ENCODE data around the gene ITGB7. TPM values are rescaled to one million over a fixed set of nuclear protein-coding genes. Genes with fewer than 3 reads are reported as not detected.

The ITGB7 gene
- total RNA-seq, 1 experiment from 2014 or later = 0.90 TPM

- TF ChIP-seq ARID4B (CRISPR knock-in tag; IDR thresholded peaks at IDR 0.05; ENCODE audit: borderline replicate concordance) (no peak), E2F4 (CRISPR knock-in tag; IDR thresholded peaks at IDR 0.05; ENCODE audit: borderline replicate concordance, low read depth) (no peak), ZNF396 (CRISPR knock-in tag; IDR thresholded peaks at IDR 0.05; ENCODE audit: borderline replicate concordance) (no peak)
These were observed 19.7 kb downstream of the ITGB7 start (continued) for GRCh38 chr12:53187145-53187899.

GRCh38 chr12:53186745-53187144 is 20.3 kb downstream of the ITGB7 start:
- Mint-ChIP-seq H3K4me3 (no peak overlapping the region), H3K27ac (no peak overlapping the region), H3K9me3 (no peaks in the 10 kb centered on the region), H3K27me3 (ENCODE audit: low read depth) (0 out of 2 replicates have a peak, but pooled peaks cover 3% of the 10 kb centered on the region), H3K36me3 (peaks cover 55% of the 10 kb centered on the region), H3K4me1 (peaks cover 19% of the 10 kb centered on the region)
- CTCF ChIA-PET = interaction anchor here (0.5 to 5.4 kb wide), 10 partner anchors 9 to 246 kb away, joined by 3 to 41 read pairs (median 4); no protein-coding TSS in a partner anchor
- POLR2A ChIA-PET = no interaction called here
- TF ChIP-seq ZNF416 (CRISPR knock-in tag; IDR thresholded peaks at IDR 0.05) (no peak), NR3C1 (CRISPR knock-in tag; conservative IDR thresholded peaks at IDR 0.05; ENCODE audit: low read depth) (no peak), GTF2I (CRISPR knock-in tag; conservative IDR thresholded peaks at IDR 0.05) (no peak), E2F1 (CRISPR knock-in tag; IDR thresholded peaks at IDR 0.05) (no peak), ZMAT4 (CRISPR knock-in tag; IDR thresholded peaks at IDR 0.05) (no peak), FOXP4 (CRISPR knock-in tag; IDR thresholded peaks at IDR 0.05) (no peak), USF1 (CRISPR knock-in tag; IDR thresholded peaks at IDR 0.05) (no peak), ZNF317 (CRISPR knock-in tag; IDR thresholded peaks at IDR 0.05; ENCODE audit: borderline replicate concordance, low read depth) (no peak), HMGXB4 (CRISPR knock-in tag; IDR thresholded peaks at IDR 0.05) (no peak), ATF6 (CRISPR knock-in tag; IDR thresholded peaks at IDR 0.05) (no peak)
- DNase-seq (ENCODE audit: low spot score) (no peak), ATAC-seq (no peak)

Measured in WTC11 (cell line).